Hepatocyte (in vitro differentiated cells): ENCODE results near the gene ZNF615. TPM values are rescaled to one million over a fixed set of nuclear protein-coding genes. Genes with fewer than 3 reads are reported as not detected.
"Not testable (repeated sequence)": the region's sequence is repeated elsewhere in the genome, so short reads cannot be mapped to it uniquely, and the experiment has no call there.

Experiments used
- DNase-seq: peaks from one replicate; pipeline ENCODE4 v3.0.0-alpha.2; 2016; ENCODE audit warnings: low spot score
- H2AFZ ChIP-seq: fragments of 200-600 bp; sonication (generic); 2 replicates; pipeline ENCODE4 v1.6.0; 2016; ENCODE audit warnings: antibody characterized with exemption, mild to moderate bottlenecking
- H3K27ac ChIP-seq: fragments of 200-600 bp; sonication (generic); 2 replicates; pipeline ENCODE4 v1.5.1; 2016; ENCODE audit warnings: mild to moderate bottlenecking
- H3K27me3 ChIP-seq: fragments of 200-600 bp; sonication (generic); 2 replicates; pipeline ENCODE4 v1.6.1; 2016
- H3K36me3 ChIP-seq: fragments of 200-600 bp; sonication (generic); replicated peaks from 2 replicates; pipeline ENCODE4 v1.5.1; 2016; ENCODE audit warnings: low read depth; ENCODE audit not compliant: insufficient read depth
- H3K4me1 ChIP-seq: fragments of 200-600 bp; sonication (generic); 2 replicates; pipeline ENCODE4 v1.5.1; 2016; ENCODE audit warnings: mild to moderate bottlenecking, moderate library complexity; ENCODE audit not compliant: insufficient read depth
- H3K4me2 ChIP-seq: fragments of 200-600 bp; sonication (generic); 2 replicates; pipeline ENCODE4 v1.6.0; 2016
- H3K4me3 ChIP-seq: fragments of 200-600 bp; sonication (generic); 2 replicates; pipeline ENCODE4 v1.5.1; 2016; ENCODE audit warnings: mild to moderate bottlenecking
- H3K79me2 ChIP-seq: fragments of 200-600 bp; sonication (generic); 2 replicates; pipeline ENCODE4 v1.6.0; 2017; ENCODE audit warnings: mild to moderate bottlenecking
- H3K9me2 ChIP-seq: fragments of 200-600 bp; sonication (generic); replicated peaks from 2 replicates; pipeline ENCODE4 v1.6.0; 2017; ENCODE audit warnings: mild to moderate bottlenecking; ENCODE audit not compliant: insufficient read depth
- H3K9me3 ChIP-seq: fragments of 200-600 bp; sonication (generic); 2 replicates; pipeline ENCODE4 v1.5.1; 2016; ENCODE audit warnings: low read depth, mild to moderate bottlenecking
- H4K20me1 ChIP-seq: fragments of 200-600 bp; sonication (generic); 2 replicates; pipeline ENCODE4 v1.6.0; 2016; ENCODE audit warnings: mild to moderate bottlenecking; ENCODE audit not compliant: insufficient read depth, poor library complexity, severe bottlenecking
- CTCF ChIP-seq: fragments of 200-600 bp; sonication (generic); IDR thresholded peaks from 2 replicates; pipeline ENCODE4 v1.5.1; 2016; ENCODE audit warnings: antibody characterized with exemption, mild to moderate bottlenecking; ENCODE audit not compliant: poor library complexity
- EZH2 ChIP-seq: fragments of 200-600 bp; sonication (generic); IDR thresholded peaks from 2 replicates; pipeline ENCODE4 v1.6.1; 2016; ENCODE audit warnings: antibody characterized with exemption, mild to moderate bottlenecking, borderline replicate concordance
- EZH2phosphoT487 ChIP-seq: fragments of 200-600 bp; sonication (generic); IDR thresholded peaks from one replicate; pipeline ENCODE4 v1.6.1; 2018; ENCODE audit warnings: antibody characterized with exemption, mild to moderate bottlenecking, low read depth, moderate library complexity; ENCODE audit not compliant: unreplicated experiment, severe bottlenecking
- WGBS: methylation state at CpG from one replicate; pipeline ENCODE4 v1.1.6; 2016; ENCODE audit warnings: low lambda C conversion rate; ENCODE audit errors: missing lambda C conversion rate; 5-methylcytosine and 5-hydroxymethylcytosine counted together
- polyA plus RNA-seq: library from polyadenylated mRNA; unstranded; fragments of >200 nt; fragmentation: Nextera tagmentation; extraction: Ambion mirVana; gene quantifications from 2 replicates; pipeline ENCODE4 v1.2.1, GENCODE V29; 2016
- total RNA-seq: library from RNA; depleted of rRNA; stranded (reverse); fragments of >200 nt; gene quantifications from 2 replicates; pipeline ENCODE4 v1.2.3, GENCODE V29; 2014

The ZNF615 gene
- total RNA-seq (11.6 and 17.6 TPM in 2 replicates), polyA plus RNA-seq (3.4 and 4.9 TPM in 2 replicates)

- Histone ChIP-seq H3K9me2 (no peaks in the 10 kb centered on the region), H2AFZ (peak within 1 kb of the TSS; percentile 100), H3K27ac (peak within 1 kb of the TSS; percentile 89), H3K4me1 (peaks cover 6% of the 10 kb centered on the region), H3K27me3 (no peaks in the 10 kb centered on the region), H3K4me2 (peak within 1 kb of the TSS; percentile 84), H4K20me1 (no peaks in the 10 kb centered on the region), H3K79me2 (peaks cover 48% of the 10 kb centered on the region), H3K4me3 (peak within 1 kb of the TSS; percentile 76), H3K36me3 (no peaks in the 10 kb centered on the region), H3K9me3 (peaks cover 7% of the 10 kb centered on the region)
- peak; percentile 93 for DNase-seq
- TF ChIP-seq EZH2phosphoT487 (no peak), EZH2 (no peak)
- 1% methylated on average over 41 of the region's 44 CpGs for WGBS
Observed at GRCh38 chr19:52007806-52008557, at the start of gene ZNF615. Gene ZNF615 (minus strand): TSS chr19:52008211. CDS start chr19:52003711, 4,500 bp downstream.

- H4K20me1 ChIP-seq, H3K36me3 ChIP-seq, H3K27ac ChIP-seq, H3K4me2 ChIP-seq, H3K9me2 ChIP-seq, DNase-seq, H3K79me2 ChIP-seq, H3K4me3 ChIP-seq, H2AFZ ChIP-seq, H3K27me3 ChIP-seq, H3K4me1 ChIP-seq: not testable (repeated sequence)
- WGBS, result 81% methylated on average over 3 of the region's 3 CpGs
- peaks cover 19% of the 10 kb centered on the region for H3K9me3 ChIP-seq
Observed at GRCh38 chr19:52056480-52056879, 48.5 kb upstream of the ZNF615 start.

- not testable (repeated sequence) for H3K36me3 ChIP-seq, H3K4me1 ChIP-seq, H3K27ac ChIP-seq, H3K9me2 ChIP-seq, H3K4me2 ChIP-seq, H2AFZ ChIP-seq, H3K4me3 ChIP-seq, H4K20me1 ChIP-seq, DNase-seq, H3K27me3 ChIP-seq
- 29% methylated on average over 1 of the region's 1 CpG for WGBS
- Histone ChIP-seq H3K9me3 (peaks cover 11% of the 10 kb centered on the region), H3K79me2 (peaks cover 16% of the 10 kb centered on the region)
Observed at GRCh38 chr19:52051736-52052135, 43.7 kb upstream of the ZNF615 start.

GRCh38 chr19:52048555-52049501 is 40.8 kb upstream of the ZNF615 start, which contains the start of gene ZNF432:
Gene ZNF432 (minus strand): TSS chr19:52048838. CDS start chr19:52046868, 1,970 bp downstream.
- Histone ChIP-seq H3K4me3 (peak within 1 kb of the TSS; percentile 80), H3K27me3 (no peaks in the 10 kb centered on the region), H3K4me1 (no peaks in the 10 kb centered on the region), H3K27ac (peak within 1 kb of the TSS; percentile 97), H3K79me2 (peaks cover 19% of the 10 kb centered on the region), H3K4me2 (peak within 1 kb of the TSS; percentile 76), H3K36me3 (peaks cover 4% of the 10 kb centered on the region), H3K9me3 (peaks cover 22% of the 10 kb centered on the region), H3K9me2 (no peaks in the 10 kb centered on the region), H4K20me1 (no peaks in the 10 kb centered on the region), H2AFZ (peak within 1 kb of the TSS; percentile 87)
- no peak for TF ChIP-seq EZH2phosphoT487
- no peak for TF ChIP-seq CTCF
- no peak for TF ChIP-seq EZH2
- 1% methylated on average over 60 of the region's 60 CpGs for WGBS
- DNase-seq, result peak; percentile 96
